Right atrium auricular region (tissue), 2 donors: Measurements from ENCODE around the gene NABP2. TPM values are rescaled to one million over a fixed set of nuclear protein-coding genes. Genes with fewer than 3 reads are reported as not detected.
"Not testable (repeated sequence)": the region's sequence is repeated elsewhere in the genome, so short reads cannot be mapped to it uniquely, and the experiment has no call there.

Source experiments
- DNase-seq: peaks from one replicate; pipeline ENCODE4 v3.0.0-alpha.2; 2019; ENCODE audit warnings: low spot score
- H3K27ac ChIP-seq, 2 donors: fragments of 200-600 bp; sonication (generic); 1 replicate in 1 of 2; 2 replicates in 1 of 2; pipeline ENCODE4 v1.5.1; 2016 to 2019
- H3K27me3 ChIP-seq, 2 donors: fragments of 200-600 bp; sonication (generic); one replicate each; pipeline versions ENCODE4 v1.5.1 to v1.6.0; 2017 to 2019
- H3K36me3 ChIP-seq: fragments of 200-600 bp; sonication (generic); one replicate; pipeline ENCODE4 v1.5.1; 2016
- H3K4me1 ChIP-seq, 2 donors: fragments of 200-600 bp; sonication (generic); one replicate each; pipeline versions ENCODE4 v1.5.1 to v1.6.0; 2017 to 2019
- H3K4me3 ChIP-seq, 2 donors: fragments of 200-600 bp; sonication (generic); 1 replicate in 1 of 2; 2 replicates in 1 of 2; pipeline ENCODE4 v1.5.1; 2017 to 2019; ENCODE audit warnings: mild to moderate bottlenecking in 1 of 2, moderate library complexity in 1 of 2
- H3K9me3 ChIP-seq, 2 donors: fragments of 200-600 bp; sonication (generic); one replicate each; pipeline ENCODE4 v1.5.1; 2019
- CTCF ChIP-seq, 2 donors: fragments of 200-600 bp; sonication (generic); IDR thresholded peaks; one replicate each; pipeline ENCODE4 v1.5.1; 2019; ENCODE audit warnings: antibody characterized with exemption in 2 of 2
- total RNA-seq, 2 donors: library from RNA; depleted of rRNA; stranded (reverse); fragments of >200 nt; gene quantifications; one replicate each; pipeline ENCODE4 v1.1.0, GENCODE V29; 2016

The NABP2 gene
- total RNA-seq, 2 donors from 2014 or later = 19.7 to 23.6 TPM

DNA sequence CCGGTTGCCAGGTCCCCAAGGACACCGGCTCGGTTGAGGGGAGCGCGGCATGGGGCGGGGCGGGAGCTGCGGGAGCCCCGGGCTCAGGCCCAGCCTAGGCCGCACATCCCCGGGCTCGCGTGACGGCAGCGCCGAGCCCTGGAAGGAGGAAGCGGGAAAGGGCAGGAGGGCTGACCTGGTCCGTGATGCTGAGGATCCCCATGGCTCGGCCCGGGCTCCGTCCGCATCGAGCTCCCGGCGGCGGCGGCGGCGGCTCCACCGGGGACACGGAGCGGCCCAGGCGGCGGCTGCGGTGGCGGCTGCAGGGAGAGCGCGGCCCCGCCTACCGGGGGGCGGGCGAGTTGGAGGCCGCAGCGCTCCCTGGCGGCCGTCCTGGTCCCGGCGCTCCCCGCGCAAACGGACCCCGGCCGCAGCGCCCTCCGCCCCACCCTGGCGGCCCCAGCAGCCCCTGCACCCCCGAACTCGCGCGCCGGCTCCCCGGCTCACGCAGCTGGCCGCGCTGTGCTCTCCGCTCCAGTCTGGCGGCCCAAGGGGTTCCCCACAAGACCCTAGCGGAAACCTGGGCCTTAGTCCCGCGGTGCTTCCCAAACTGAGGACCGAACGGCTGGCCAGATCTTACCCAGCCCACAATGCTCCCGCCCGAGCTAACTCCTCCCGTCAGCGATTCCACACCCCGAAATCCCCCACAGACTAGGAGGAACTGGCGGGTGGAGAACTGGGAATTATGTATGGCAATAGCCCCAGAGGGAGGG, 34.1 kb downstream of the NABP2 start, which contains the start of gene ANKRD52:
TSS of gene ANKRD52 (minus strand) at position 317 of the 752 bp plus-strand sequence. CDS start at position 202, 115 bp downstream.
- peak; percentile 83 to 96 for TF ChIP-seq CTCF (IDR thresholded peaks at IDR 0.05)
- Histone ChIP-seq H3K4me1 (peaks cover 0 to 22% of the 10 kb centered on the region in 2 donors), H3K27ac (peak within 1 kb of the TSS; percentile 85 to 93), H3K9me3 (no peaks in the 10 kb centered on the region), H3K27me3 (no peaks in the 10 kb centered on the region), H3K4me3 (peak within 1 kb of the TSS; percentile 95 to 98), H3K36me3 (peaks cover 36% of the 10 kb centered on the region)
- peak; percentile 73 for DNase-seq

DNA sequence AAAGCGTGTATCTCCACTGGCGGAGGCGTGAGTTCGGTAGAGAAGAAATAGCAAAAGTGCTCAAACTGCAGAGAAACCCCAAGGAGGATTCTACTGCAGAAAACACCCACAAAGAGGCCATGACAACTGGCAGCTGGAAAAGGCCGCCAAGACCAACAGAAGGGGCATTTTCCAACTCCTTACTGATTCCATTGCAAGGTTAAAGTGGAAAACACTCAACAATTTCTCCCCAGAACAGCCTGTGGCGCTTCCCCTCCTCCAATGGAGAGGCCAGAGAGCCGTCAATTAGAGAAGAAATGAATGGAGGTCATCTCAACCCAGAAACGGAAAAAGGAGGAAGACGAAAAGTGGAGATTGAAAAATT, 34.7 kb downstream of the NABP2 start:
- no peak for TF ChIP-seq CTCF (IDR thresholded peaks at IDR 0.05)
- Histone ChIP-seq H3K4me1 (peaks cover 0 to 22% of the 10 kb centered on the region in 2 donors), H3K4me3 (peak overlapping the region; percentile 95 to 98), H3K9me3 (no peaks in the 10 kb centered on the region), H3K27me3 (no peaks in the 10 kb centered on the region), H3K36me3 (peaks cover 30% of the 10 kb centered on the region), H3K27ac (peak overlapping the region; percentile 85 to 93)
- DNase-seq = no peak

DNA sequence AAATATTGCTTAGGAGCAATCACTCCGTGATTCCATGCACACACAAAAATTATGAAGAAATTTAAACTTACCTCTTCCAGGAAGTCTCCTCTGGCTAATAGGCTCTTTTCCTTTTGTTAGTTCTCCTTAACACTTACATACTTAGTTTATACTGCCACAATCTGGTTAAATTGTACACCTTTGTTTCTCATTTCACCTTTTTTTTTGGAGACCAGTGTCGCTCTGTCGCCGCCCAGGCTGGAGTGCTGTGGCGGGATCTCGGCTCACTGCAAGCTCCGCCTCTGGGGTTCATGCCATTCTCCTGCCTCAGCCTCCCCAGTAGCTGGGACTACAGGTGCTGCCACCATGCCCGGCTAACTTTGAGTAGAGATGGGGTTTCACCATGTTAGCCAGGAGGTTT, 36.2 kb downstream of the NABP2 start:
- H3K4me1 ChIP-seq = peaks cover 0 to 22% of the 10 kb centered on the region in 2 donors
- no peaks in the 10 kb centered on the region for H3K27me3 ChIP-seq
- no peak for TF ChIP-seq CTCF (IDR thresholded peaks at IDR 0.05)
- H3K4me3 ChIP-seq = no peak overlapping the region
- DNase-seq = no peak
- peaks cover 14% of the 10 kb centered on the region for H3K36me3 ChIP-seq
- no peaks in the 10 kb centered on the region for H3K9me3 ChIP-seq
- no peak overlapping the region for H3K27ac ChIP-seq

- Histone ChIP-seq H3K27me3 (no peaks in the 10 kb centered on the region), H3K27ac (no peak overlapping the region), H3K9me3 (no peaks in the 10 kb centered on the region), H3K4me3 (no peak overlapping the region), H3K4me1 (peaks cover 0 to 26% of the 10 kb centered on the region in 2 donors), H3K36me3 (peaks cover 9% of the 10 kb centered on the region)
- TF ChIP-seq CTCF (IDR thresholded peaks at IDR 0.05) = no peak
- no peak for DNase-seq
These were observed 36.8 kb downstream of the NABP2 start for GRCh38 chr12:56260921-56261320.

GRCh38 chr12:56261503-56262232, 37.5 kb downstream of the NABP2 start:
- H3K4me1 ChIP-seq = peaks cover 0 to 25% of the 10 kb centered on the region in 2 donors
- DNase-seq = no peak
- H3K9me3 ChIP-seq = no peaks in the 10 kb centered on the region
- H3K27ac ChIP-seq = no peak overlapping the region
- TF ChIP-seq CTCF (IDR thresholded peaks at IDR 0.05) = no peak
- peaks cover 2% of the 10 kb centered on the region for H3K36me3 ChIP-seq
- no peak overlapping the region for H3K4me3 ChIP-seq
- H3K27me3 ChIP-seq = no peaks in the 10 kb centered on the region

GRCh38 chr12:56262955-56263354, 38.8 kb downstream of the NABP2 start:
- H3K36me3 ChIP-seq, H3K27ac ChIP-seq, H3K9me3 ChIP-seq, DNase-seq, H3K27me3 ChIP-seq, H3K4me3 ChIP-seq: not testable (repeated sequence)
- H3K4me1 ChIP-seq = peaks cover 0 to 22% of the 10 kb centered on the region in 2 donors

- H3K27me3 ChIP-seq, H3K9me3 ChIP-seq, H3K36me3 ChIP-seq, DNase-seq: not testable (repeated sequence)
- Histone ChIP-seq H3K4me3 (peak overlapping the region; percentile 57 to 67), H3K27ac (peak overlapping the region; percentile 94 to 95), H3K4me1 (peaks cover 0 to 31% of the 10 kb centered on the region in 2 donors)
These were observed 42.0 kb downstream of the NABP2 start for GRCh38 chr12:56266068-56266692.
